ENCODE measurements around the gene ASCL2.
A peak's percentile ranks its signal among the peaks of the same experiment; 100 is the strongest.
"Not testable (repeated sequence)": the region's sequence is repeated elsewhere in the genome, so short reads cannot be mapped to it uniquely, and the experiment has no call there.

The ASCL2 gene

DNA sequence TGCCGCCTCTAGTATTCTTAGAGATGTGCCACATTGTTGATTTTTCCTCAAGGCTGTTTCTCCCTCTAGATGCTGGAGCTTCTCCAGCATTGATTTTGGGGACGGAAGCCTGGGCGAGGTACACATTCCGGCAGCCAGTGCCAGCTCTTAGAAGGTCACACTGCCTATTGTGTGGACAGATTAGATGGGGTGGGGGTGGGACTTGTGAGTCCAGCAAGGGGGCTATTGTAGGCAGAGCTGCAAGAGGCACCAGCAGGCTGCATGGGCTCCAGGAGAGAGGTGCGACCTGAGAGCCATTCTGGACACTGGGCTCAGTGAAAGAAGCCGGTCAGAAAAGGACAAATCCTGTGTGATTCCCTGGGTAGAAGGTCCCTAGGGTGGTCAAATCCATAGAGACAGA is 19.0 kb upstream of the ASCL2 start:
- no peak for DNase-seq
- H3K79me1 ChIP-seq (replicated peaks; ENCODE audit: low read length, poor library complexity, severe bottlenecking): no peaks in the 10 kb centered on the region
- WGBS: 85% methylated on average over 6 of the region's 6 CpGs

DNA sequence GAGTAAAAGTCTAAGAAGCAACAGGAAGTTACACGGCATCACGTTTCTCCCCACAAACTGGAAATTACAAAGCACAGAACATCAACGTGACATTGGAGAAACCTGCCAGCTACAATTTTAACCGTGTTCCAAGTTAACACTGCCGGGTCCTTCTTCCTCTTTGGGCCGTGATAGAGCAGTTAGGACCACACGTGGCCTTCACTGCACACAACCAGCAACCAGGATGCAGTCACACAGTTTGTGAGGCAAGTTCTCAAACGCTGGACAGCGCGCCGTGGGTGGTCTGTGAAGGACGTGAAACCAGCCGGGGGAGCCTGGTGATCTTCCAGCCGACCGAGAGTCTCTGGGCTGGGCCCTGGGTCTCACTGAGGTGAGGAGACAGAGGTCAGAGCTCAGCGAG is 16.7 kb upstream of the ASCL2 start:
- Histone ChIP-seq H3K79me1 (replicated peaks; ENCODE audit: low read length, poor library complexity, severe bottlenecking) (no peaks in the 10 kb centered on the region), H3K23ac (ENCODE audit: low read length in 2 of 2) (no peak overlapping the region), H3K18ac (ENCODE audit: low read depth in 1 of 2, low read length in 2 of 2) (no peak overlapping the region), H4K8ac (ENCODE audit: low read length) (no peak overlapping the region), H3K27me3 (ENCODE audit: control insufficient read depth in 1 of 2, insufficient read depth in 1 of 2, low read length in 2 of 2) (peaks cover 47 to 53% of the 10 kb centered on the region in 2 experiments), H3K4me3 (ENCODE audit: insufficient read depth in 1 of 2, low read depth in 1 of 2, low read length in 2 of 2) (no peak overlapping the region), H2AFZ (ENCODE audit: low read depth, low read length) (no peak overlapping the region), H3K27ac (ENCODE audit: low read length, poor library complexity, severe bottlenecking) (no peak overlapping the region), H3K36me3 (ENCODE audit: control insufficient read depth in 1 of 2, insufficient read depth in 2 of 2, low read depth in 1 of 2, low read length in 2 of 2) (no peaks in the 10 kb centered on the region), H2BK120ac (ENCODE audit: low read depth, low read length) (no peak overlapping the region), H3K9ac (ENCODE audit: low read length) (no peak overlapping the region), H2AK5ac (ENCODE audit: low read length, severe bottlenecking) (no peak overlapping the region), H3K4me2 (ENCODE audit: low read length, poor library complexity, severe bottlenecking) (no peak overlapping the region), H3K14ac (ENCODE audit: low read length in 2 of 2) (peak overlapping the region in 1 of 2 experiments; percentile 60), H2BK12ac (ENCODE audit: low read length in 2 of 2) (no peak overlapping the region), H4K91ac (ENCODE audit: low read length) (no peak overlapping the region), H3K4ac (ENCODE audit: low read depth in 1 of 2, low read length in 2 of 2) (no peak overlapping the region), H2BK15ac (ENCODE audit: low read depth, poor library complexity, severe bottlenecking) (no peak overlapping the region), H2BK5ac (ENCODE audit: low read depth, low read length, poor library complexity, severe bottlenecking) (no peak overlapping the region), H3K9me3 (ENCODE audit: control insufficient read depth, low read length) (peaks cover 12% of the 10 kb centered on the region), H3K4me1 (ENCODE audit: control insufficient read depth, insufficient read depth, low read depth, low read length) (peaks cover 3% of the 10 kb centered on the region)
- DNase-seq: no peak
- WGBS: 76% methylated on average over 16 of the region's 16 CpGs

More for the DNA sequence above, 19.0 kb upstream of the ASCL2 start:
- Histone ChIP-seq H2AK5ac (ENCODE audit: low read length, severe bottlenecking) (no peak overlapping the region), H3K23ac (ENCODE audit: low read length in 2 of 2) (no peak overlapping the region), H2BK5ac (ENCODE audit: low read depth, low read length, poor library complexity, severe bottlenecking) (no peak overlapping the region), H3K36me3 (ENCODE audit: control insufficient read depth in 1 of 2, insufficient read depth in 2 of 2, low read depth in 1 of 2, low read length in 2 of 2) (no peaks in the 10 kb centered on the region), H2BK15ac (ENCODE audit: low read depth, poor library complexity, severe bottlenecking) (no peak overlapping the region), H3K4me1 (ENCODE audit: control insufficient read depth, insufficient read depth, low read depth, low read length) (peaks cover 3% of the 10 kb centered on the region), H3K9ac (ENCODE audit: low read length) (no peak overlapping the region), H4K91ac (ENCODE audit: low read length) (no peak overlapping the region), H2BK12ac (ENCODE audit: low read length in 2 of 2) (no peak overlapping the region), H3K4me2 (ENCODE audit: low read length, poor library complexity, severe bottlenecking) (no peak overlapping the region), H2AFZ (ENCODE audit: low read depth, low read length) (no peak overlapping the region), H3K14ac (ENCODE audit: low read length in 2 of 2) (no peak overlapping the region), H2BK120ac (ENCODE audit: low read depth, low read length) (no peak overlapping the region), H3K4ac (ENCODE audit: low read depth in 1 of 2, low read length in 2 of 2) (no peak overlapping the region), H3K27me3 (ENCODE audit: control insufficient read depth in 1 of 2, insufficient read depth in 1 of 2, low read length in 2 of 2) (peaks cover 52 to 61% of the 10 kb centered on the region in 2 experiments), H3K4me3 (ENCODE audit: insufficient read depth in 1 of 2, low read depth in 1 of 2, low read length in 2 of 2) (no peak overlapping the region), H4K8ac (ENCODE audit: low read length) (no peak overlapping the region), H3K27ac (ENCODE audit: low read length, poor library complexity, severe bottlenecking) (no peak overlapping the region), H3K9me3 (ENCODE audit: control insufficient read depth, low read length) (peaks cover 4% of the 10 kb centered on the region), H3K18ac (ENCODE audit: low read depth in 1 of 2, low read length in 2 of 2) (no peak overlapping the region)

DNA sequence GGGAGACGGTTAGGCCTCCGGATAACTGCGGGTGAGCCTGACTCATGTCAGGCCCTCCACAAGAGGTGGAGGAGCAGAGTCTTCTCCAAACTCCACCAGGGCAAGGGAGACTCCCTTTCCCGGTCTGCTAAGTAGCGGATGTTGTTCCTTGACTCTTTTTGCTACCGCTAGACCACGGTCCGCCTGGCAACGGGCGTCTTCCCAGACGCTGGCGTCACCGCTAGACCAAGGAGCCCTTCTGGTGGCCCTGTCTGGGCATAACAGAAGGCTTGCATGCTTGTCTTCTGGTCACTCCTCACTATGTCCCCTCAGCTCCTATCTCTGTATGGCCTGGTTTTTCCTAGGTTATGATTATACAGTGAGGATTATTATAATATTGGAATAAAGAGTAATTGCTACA is 16.0 kb upstream of the ASCL2 start:
- not testable (repeated sequence) for H3K4ac ChIP-seq (ENCODE audit: low read depth in 1 of 2, low read length in 2 of 2); H3K36me3 ChIP-seq (ENCODE audit: control insufficient read depth in 1 of 2, insufficient read depth in 2 of 2, low read depth in 1 of 2, low read length in 2 of 2); H3K9ac ChIP-seq (ENCODE audit: low read length); H2AFZ ChIP-seq (ENCODE audit: low read depth, low read length); DNase-seq; H3K27ac ChIP-seq (ENCODE audit: low read length, poor library complexity, severe bottlenecking); H2BK120ac ChIP-seq (ENCODE audit: low read depth, low read length); H2AK5ac ChIP-seq (ENCODE audit: low read length, severe bottlenecking); H2BK12ac ChIP-seq (ENCODE audit: low read length in 2 of 2); H3K14ac ChIP-seq (ENCODE audit: low read length in 2 of 2); H3K23ac ChIP-seq (ENCODE audit: low read length in 2 of 2); H2BK15ac ChIP-seq (ENCODE audit: low read depth, poor library complexity, severe bottlenecking); H4K8ac ChIP-seq (ENCODE audit: low read length); H3K4me1 ChIP-seq (ENCODE audit: control insufficient read depth, insufficient read depth, low read depth, low read length); H3K4me2 ChIP-seq (ENCODE audit: low read length, poor library complexity, severe bottlenecking); H3K79me1 ChIP-seq (replicated peaks; ENCODE audit: low read length, poor library complexity, severe bottlenecking); H3K4me3 ChIP-seq (ENCODE audit: insufficient read depth in 1 of 2, low read depth in 1 of 2, low read length in 2 of 2); H3K18ac ChIP-seq (ENCODE audit: low read depth in 1 of 2, low read length in 2 of 2); H4K91ac ChIP-seq (ENCODE audit: low read length); H2BK5ac ChIP-seq (ENCODE audit: low read depth, low read length, poor library complexity, severe bottlenecking)
- H3K9me3 ChIP-seq (ENCODE audit: control insufficient read depth, low read length): peaks cover 18% of the 10 kb centered on the region
- H3K27me3 ChIP-seq (ENCODE audit: control insufficient read depth in 1 of 2, insufficient read depth in 1 of 2, low read length in 2 of 2): peaks cover 47 to 53% of the 10 kb centered on the region in 2 experiments
- whole genome bisulfite sequencing: 95% methylated on average over 13 of the region's 13 CpGs

- WGBS: no CpG with 5 or more reads among the region's 2 CpGs
- Histone ChIP-seq H2BK5ac (ENCODE audit: low read depth, low read length, poor library complexity, severe bottlenecking) (no peak overlapping the region), H4K8ac (ENCODE audit: low read length) (no peak overlapping the region)
These were observed 9.8 kb upstream of the ASCL2 start for GRCh38 chr11:2280208-2280607.

More at GRCh38 chr11:2280208-2280607, 9.8 kb upstream of the ASCL2 start:
- Histone ChIP-seq H2AK5ac (ENCODE audit: low read length, severe bottlenecking) (no peak overlapping the region), H2BK15ac (ENCODE audit: low read depth, poor library complexity, severe bottlenecking) (no peak overlapping the region), H3K9ac (ENCODE audit: low read length) (no peak overlapping the region), H2BK120ac (ENCODE audit: low read depth, low read length) (no peak overlapping the region), H3K9me3 (ENCODE audit: control insufficient read depth, low read length) (peaks cover 41% of the 10 kb centered on the region), H3K4me1 (ENCODE audit: control insufficient read depth, insufficient read depth, low read depth, low read length) (no peaks in the 10 kb centered on the region), H3K27me3 (ENCODE audit: control insufficient read depth in 1 of 2, insufficient read depth in 1 of 2, low read length in 2 of 2) (peaks cover 37 to 48% of the 10 kb centered on the region in 2 experiments), H3K36me3 (ENCODE audit: control insufficient read depth in 1 of 2, insufficient read depth in 2 of 2, low read depth in 1 of 2, low read length in 2 of 2) (no peaks in the 10 kb centered on the region), H3K14ac (ENCODE audit: low read length in 2 of 2) (no peak overlapping the region), H3K4me3 (ENCODE audit: insufficient read depth in 1 of 2, low read depth in 1 of 2, low read length in 2 of 2) (no peak overlapping the region), H2AFZ (ENCODE audit: low read depth, low read length) (no peak overlapping the region), H3K27ac (ENCODE audit: low read length, poor library complexity, severe bottlenecking) (no peak overlapping the region), H3K4ac (ENCODE audit: low read depth in 1 of 2, low read length in 2 of 2) (no peak overlapping the region), H3K18ac (ENCODE audit: low read depth in 1 of 2, low read length in 2 of 2) (no peak overlapping the region), H3K4me2 (ENCODE audit: low read length, poor library complexity, severe bottlenecking) (no peak overlapping the region), H4K91ac (ENCODE audit: low read length) (no peak overlapping the region), H3K23ac (ENCODE audit: low read length in 2 of 2) (no peak overlapping the region), H2BK12ac (ENCODE audit: low read length in 2 of 2) (no peak overlapping the region), H3K79me1 (replicated peaks; ENCODE audit: low read length, poor library complexity, severe bottlenecking) (no peaks in the 10 kb centered on the region)
- DNase-seq: no peak

Measured in mesenchymal stem cell (in vitro differentiated cells and primary cell).